ENCODE measurements around the gene FADS1.

Gene FADS1

DNA sequence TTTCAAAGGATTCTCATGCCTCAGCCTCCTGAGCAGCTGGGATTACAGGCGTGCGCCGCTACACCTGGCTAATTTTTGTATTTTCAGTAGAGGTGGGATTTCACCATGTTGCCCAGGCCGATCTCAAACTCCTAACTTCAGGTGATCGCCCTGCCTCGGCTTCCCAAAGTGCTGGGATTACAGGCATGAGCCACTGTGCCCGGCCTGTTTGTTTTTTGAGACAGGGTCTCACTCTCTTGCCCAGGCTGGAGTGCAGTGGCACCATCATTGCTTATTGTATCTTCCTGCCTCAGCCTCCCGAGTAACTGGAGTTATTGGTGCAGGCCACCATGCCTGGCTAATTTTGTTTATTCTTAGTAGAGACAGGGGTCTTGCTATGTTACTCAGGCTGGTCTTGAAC lies 19.4 kb upstream of the FADS1 start:
- no peak for ATAC-seq
- TF ChIP-seq TCF4 (CRISPR knock-in tag; IDR thresholded peaks at IDR 0.05; ENCODE audit: borderline replicate concordance) (no peak), ZFP3 (CRISPR knock-in tag; IDR thresholded peaks at IDR 0.05) (no peak), RARB (CRISPR knock-in tag; IDR thresholded peaks at IDR 0.05) (no peak), ISL1 (CRISPR knock-in tag; IDR thresholded peaks at IDR 0.05) (no peak), ZNF8 (CRISPR knock-in tag; IDR thresholded peaks at IDR 0.05) (no peak), ZNF565 (CRISPR knock-in tag; conservative IDR thresholded peaks at IDR 0.05; ENCODE audit: low read depth) (no peak), PPARA (CRISPR knock-in tag; IDR thresholded peaks at IDR 0.05; ENCODE audit: borderline replicate concordance) (no peak), GLIS3 (CRISPR knock-in tag; IDR thresholded peaks at IDR 0.05) (no peak), TOX (CRISPR knock-in tag; IDR thresholded peaks at IDR 0.05; ENCODE audit: borderline replicate concordance) (no peak), SNAI2 (CRISPR knock-in tag; IDR thresholded peaks at IDR 0.05) (no peak), ARNTL (CRISPR knock-in tag; IDR thresholded peaks at IDR 0.05; ENCODE audit: borderline replicate concordance, low read depth) (no peak)
- TF ChIP-seq, protein P1, sequence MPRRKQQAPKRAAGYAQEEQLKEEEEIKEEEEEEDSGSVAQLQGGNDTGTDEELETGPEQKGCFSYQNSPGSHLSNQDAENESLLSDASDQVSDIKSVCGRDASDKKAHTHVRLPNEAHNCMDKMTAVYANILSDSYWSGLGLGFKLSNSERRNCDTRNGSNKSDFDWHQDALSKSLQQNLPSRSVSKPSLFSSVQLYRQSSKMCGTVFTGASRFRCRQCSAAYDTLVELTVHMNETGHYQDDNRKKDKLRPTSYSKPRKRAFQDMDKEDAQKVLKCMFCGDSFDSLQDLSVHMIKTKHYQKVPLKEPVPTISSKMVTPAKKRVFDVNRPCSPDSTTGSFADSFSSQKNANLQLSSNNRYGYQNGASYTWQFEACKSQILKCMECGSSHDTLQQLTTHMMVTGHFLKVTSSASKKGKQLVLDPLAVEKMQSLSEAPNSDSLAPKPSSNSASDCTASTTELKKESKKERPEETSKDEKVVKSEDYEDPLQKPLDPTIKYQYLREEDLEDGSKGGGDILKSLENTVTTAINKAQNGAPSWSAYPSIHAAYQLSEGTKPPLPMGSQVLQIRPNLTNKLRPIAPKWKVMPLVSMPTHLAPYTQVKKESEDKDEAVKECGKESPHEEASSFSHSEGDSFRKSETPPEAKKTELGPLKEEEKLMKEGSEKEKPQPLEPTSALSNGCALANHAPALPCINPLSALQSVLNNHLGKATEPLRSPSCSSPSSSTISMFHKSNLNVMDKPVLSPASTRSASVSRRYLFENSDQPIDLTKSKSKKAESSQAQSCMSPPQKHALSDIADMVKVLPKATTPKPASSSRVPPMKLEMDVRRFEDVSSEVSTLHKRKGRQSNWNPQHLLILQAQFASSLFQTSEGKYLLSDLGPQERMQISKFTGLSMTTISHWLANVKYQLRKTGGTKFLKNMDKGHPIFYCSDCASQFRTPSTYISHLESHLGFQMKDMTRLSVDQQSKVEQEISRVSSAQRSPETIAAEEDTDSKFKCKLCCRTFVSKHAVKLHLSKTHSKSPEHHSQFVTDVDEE (CRISPR knock-in tag; IDR thresholded peaks at IDR 0.05): no peak
- TF ChIP-seq, protein P2, sequence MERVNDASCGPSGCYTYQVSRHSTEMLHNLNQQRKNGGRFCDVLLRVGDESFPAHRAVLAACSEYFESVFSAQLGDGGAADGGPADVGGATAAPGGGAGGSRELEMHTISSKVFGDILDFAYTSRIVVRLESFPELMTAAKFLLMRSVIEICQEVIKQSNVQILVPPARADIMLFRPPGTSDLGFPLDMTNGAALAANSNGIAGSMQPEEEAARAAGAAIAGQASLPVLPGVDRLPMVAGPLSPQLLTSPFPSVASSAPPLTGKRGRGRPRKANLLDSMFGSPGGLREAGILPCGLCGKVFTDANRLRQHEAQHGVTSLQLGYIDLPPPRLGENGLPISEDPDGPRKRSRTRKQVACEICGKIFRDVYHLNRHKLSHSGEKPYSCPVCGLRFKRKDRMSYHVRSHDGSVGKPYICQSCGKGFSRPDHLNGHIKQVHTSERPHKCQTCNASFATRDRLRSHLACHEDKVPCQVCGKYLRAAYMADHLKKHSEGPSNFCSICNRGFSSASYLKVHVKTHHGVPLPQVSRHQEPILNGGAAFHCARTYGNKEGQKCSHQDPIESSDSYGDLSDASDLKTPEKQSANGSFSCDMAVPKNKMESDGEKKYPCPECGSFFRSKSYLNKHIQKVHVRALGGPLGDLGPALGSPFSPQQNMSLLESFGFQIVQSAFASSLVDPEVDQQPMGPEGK (CRISPR knock-in tag; IDR thresholded peaks at IDR 0.05; ENCODE audit: borderline replicate concordance): no peak
- TF ChIP-seq, protein P3, sequence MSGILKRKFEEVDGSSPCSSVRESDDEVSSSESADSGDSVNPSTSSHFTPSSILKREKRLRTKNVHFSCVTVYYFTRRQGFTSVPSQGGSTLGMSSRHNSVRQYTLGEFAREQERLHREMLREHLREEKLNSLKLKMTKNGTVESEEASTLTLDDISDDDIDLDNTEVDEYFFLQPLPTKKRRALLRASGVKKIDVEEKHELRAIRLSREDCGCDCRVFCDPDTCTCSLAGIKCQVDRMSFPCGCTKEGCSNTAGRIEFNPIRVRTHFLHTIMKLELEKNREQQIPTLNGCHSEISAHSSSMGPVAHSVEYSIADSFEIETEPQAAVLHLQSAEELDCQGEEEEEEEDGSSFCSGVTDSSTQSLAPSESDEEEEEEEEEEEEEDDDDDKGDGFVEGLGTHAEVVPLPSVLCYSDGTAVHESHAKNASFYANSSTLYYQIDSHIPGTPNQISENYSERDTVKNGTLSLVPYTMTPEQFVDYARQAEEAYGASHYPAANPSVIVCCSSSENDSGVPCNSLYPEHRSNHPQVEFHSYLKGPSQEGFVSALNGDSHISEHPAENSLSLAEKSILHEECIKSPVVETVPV (CRISPR knock-in tag; IDR thresholded peaks at IDR 0.05): no peak

DNA sequence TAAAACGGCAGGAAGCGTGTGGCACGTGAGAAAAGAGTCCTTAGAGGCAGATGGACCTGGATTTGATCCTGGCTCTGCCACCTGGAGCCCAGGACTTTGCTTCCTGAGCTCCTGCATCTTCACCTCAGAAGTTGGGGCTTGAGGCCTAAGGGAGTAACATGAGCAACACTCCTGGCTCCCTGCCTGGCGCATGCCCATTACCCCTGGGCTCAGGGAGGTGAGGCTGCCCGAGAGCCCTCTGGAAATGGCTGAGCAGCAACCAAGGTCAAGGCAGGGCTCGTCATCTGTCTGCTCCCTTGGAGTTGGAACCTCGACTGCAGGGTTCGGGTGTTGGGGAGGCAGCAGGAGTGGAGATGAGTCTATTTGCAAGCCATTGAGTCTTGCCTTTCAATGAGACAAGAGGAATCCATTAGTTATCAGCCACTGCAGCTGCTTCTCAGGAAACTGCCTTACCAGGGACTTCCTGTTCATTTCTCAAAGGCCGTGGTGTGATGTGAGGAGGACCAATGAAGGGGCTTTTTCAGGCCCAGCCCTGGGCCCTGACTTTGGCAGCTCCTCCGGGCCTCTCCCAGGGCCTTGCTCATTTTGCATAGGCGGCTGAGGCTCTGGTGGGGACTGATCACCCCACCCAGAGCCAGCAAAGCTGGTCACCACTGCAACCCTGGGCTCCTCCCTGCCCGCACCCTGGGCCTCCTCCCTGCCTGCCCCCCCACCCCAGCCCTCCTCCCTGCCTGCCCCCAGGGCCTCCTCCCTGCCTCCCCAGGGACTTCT lies 17.7 kb upstream of the FADS1 start:
- peak; percentile 55 for ATAC-seq
- TF ChIP-seq ZNF70 (CRISPR knock-in tag; IDR thresholded peaks at IDR 0.05): no peak
- TF ChIP-seq, protein P2 (CRISPR knock-in tag; IDR thresholded peaks at IDR 0.05; ENCODE audit: borderline replicate concordance): no peak

DNA sequence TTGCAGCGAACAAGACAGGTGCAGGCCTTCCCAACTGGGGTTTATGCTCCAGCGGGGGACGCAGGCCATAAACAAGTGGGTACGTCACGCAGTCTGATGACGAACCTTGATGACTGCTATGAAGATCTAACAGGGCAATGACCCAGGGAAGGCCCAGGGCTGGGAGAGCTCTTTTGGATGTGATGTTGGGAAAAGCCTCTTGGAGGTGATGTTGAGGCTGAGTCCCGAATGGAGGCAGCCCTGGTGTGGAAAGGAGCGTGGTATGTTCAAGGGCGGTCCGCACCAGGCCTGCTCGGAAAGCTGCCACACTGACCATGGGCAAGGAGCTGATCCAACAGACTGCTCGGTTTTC lies 17.1 kb upstream of the FADS1 start:
- no peak for ATAC-seq
- TF ChIP-seq CSDC2 (CRISPR knock-in tag; IDR thresholded peaks at IDR 0.05) (no peak), ZFP30 (CRISPR knock-in tag; IDR thresholded peaks at IDR 0.05) (no peak), OSR1 (CRISPR knock-in tag; IDR thresholded peaks at IDR 0.05) (no peak), TCF4 (CRISPR knock-in tag; IDR thresholded peaks at IDR 0.05; ENCODE audit: borderline replicate concordance) (no peak), ESRRG (CRISPR knock-in tag; IDR thresholded peaks at IDR 0.05) (no peak), ZFP3 (CRISPR knock-in tag; IDR thresholded peaks at IDR 0.05) (no peak), BACH2 (CRISPR knock-in tag; IDR thresholded peaks at IDR 0.05; ENCODE audit: borderline replicate concordance) (no peak)
- TF ChIP-seq, protein P3 (CRISPR knock-in tag; IDR thresholded peaks at IDR 0.05): no peak

Measured in SK-N-SH treated with all-trans-retinoic acid at 6 μM for 48 hours (cell line).